Thoracic aorta (tissue), 2 donors: ENCODE data around the gene RPGR. TPM values are rescaled to one million over a fixed set of nuclear protein-coding genes. Genes with fewer than 3 reads are reported as not detected.

Source experiments
- ATAC-seq: fragments of 150-250 bp; one replicate; pipeline ENCODE4 v1.8.0; 2017; ENCODE audit warnings: low read depth; ENCODE audit not compliant: insufficient number of reproducible peaks, low FRiP score
- DNase-seq: peaks from one replicate; pipeline ENCODE4 v3.0.0-alpha.2; 2020; ENCODE audit warnings: low spot score
- H3K27ac ChIP-seq, 2 donors: fragments of 200-600 bp; sonication (generic); 1 replicate in 1 of 2; 2 replicates in 1 of 2; pipeline ENCODE4 v1.5.1; 2016; ENCODE audit warnings: mild to moderate bottlenecking in 2 of 2, moderate library complexity in 2 of 2
- H3K27me3 ChIP-seq: fragments of 200-600 bp; sonication (generic); replicated peaks from 2 replicates; pipeline ENCODE4 v1.6.0; 2016; ENCODE audit warnings: mild to moderate bottlenecking; ENCODE audit not compliant: insufficient read depth
- H3K36me3 ChIP-seq: fragments of 200-600 bp; sonication (generic); one replicate; pipeline ENCODE4 v1.5.1; 2016
- H3K4me1 ChIP-seq, 2 donors: fragments of 200-600 bp; sonication (generic); 1 replicate in 1 of 2; 2 replicates in 1 of 2; pipeline versions ENCODE4 v1.5.1 to v1.6.0; 2016; ENCODE audit warnings: low read depth in 2 of 2, mild to moderate bottlenecking in 1 of 2; ENCODE audit not compliant: control insufficient read depth in 1 of 2
- H3K4me3 ChIP-seq: fragments of 200-600 bp; sonication (generic); 2 replicates; pipeline ENCODE4 v1.5.1; 2016; ENCODE audit warnings: mild to moderate bottlenecking
- H3K9me3 ChIP-seq: fragments of 200-600 bp; sonication (generic); 2 replicates; pipeline ENCODE4 v1.5.1; 2016
- CTCF ChIP-seq: fragments of 200-600 bp; sonication (generic); IDR thresholded peaks from one replicate; pipeline ENCODE4 v1.5.1; 2019; ENCODE audit warnings: antibody characterized with exemption
- total RNA-seq, 2 donors: library from RNA; depleted of rRNA; stranded (reverse); fragments of >200 nt; gene quantifications; one replicate each; pipeline versions ENCODE4 v1.1.0 to v1.2.3, GENCODE V29; 2016

The RPGR gene
- total RNA-seq, 2 donors from 2014 or later: 12.6 to 37.2 TPM

DNA sequence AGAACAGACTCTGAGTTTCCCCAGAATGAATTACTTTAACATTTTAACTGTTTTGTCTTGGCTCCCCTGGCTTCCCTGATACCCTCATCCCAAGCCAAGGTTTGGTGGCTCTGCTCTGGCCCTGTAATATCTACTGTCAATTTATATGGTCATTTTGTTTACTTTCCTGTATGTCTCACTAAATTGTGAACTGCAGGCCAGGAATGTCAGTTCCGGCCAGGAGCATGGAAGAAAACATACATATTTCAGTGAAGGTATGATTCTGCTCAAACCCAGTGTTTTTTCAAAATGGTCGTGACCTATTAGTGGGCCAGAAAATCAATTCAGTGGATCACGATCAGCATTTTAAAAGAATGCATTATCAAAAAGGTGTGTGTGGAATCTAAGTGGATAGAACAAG is 1.2 kb downstream of the RPGR start:
- DNase-seq: no peak
- H3K36me3 ChIP-seq: no peaks in the 10 kb centered on the region
- H3K4me1 ChIP-seq: no peaks in the 10 kb centered on the region
- no peak for ATAC-seq
- H3K4me3 ChIP-seq: peak overlapping the region; percentile 87
- no peaks in the 10 kb centered on the region for H3K27me3 ChIP-seq
- no peak overlapping the region for H3K27ac ChIP-seq
- no peaks in the 10 kb centered on the region for H3K9me3 ChIP-seq
- TF ChIP-seq CTCF: no peak

DNA sequence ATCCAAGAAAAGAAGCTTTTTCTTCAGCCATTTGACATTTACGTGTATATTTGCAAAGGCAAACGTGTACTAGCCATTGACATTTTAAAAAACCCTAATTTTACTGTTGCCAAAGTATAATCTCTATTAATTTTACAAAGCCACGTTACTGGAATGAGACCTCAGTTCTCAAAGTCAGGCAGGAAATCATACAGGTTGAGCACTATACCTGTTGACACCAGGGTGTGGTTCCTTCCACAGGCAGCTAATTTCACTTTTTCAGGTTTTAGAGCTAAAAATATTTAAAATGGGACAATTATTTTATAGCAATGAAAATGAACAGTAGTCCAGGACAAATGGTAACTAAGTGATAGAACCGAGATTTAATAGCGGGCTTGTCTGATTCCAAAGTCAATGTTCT is 6.5 kb downstream of the RPGR start:
- H3K27ac ChIP-seq: no peak overlapping the region
- H3K4me1 ChIP-seq: no peaks in the 10 kb centered on the region
- no peaks in the 10 kb centered on the region for H3K27me3 ChIP-seq
- ATAC-seq (no peak), DNase-seq (no peak)
- H3K36me3 ChIP-seq: no peaks in the 10 kb centered on the region
- H3K4me3 ChIP-seq: no peak overlapping the region
- H3K9me3 ChIP-seq: no peaks in the 10 kb centered on the region
- TF ChIP-seq CTCF: no peak

DNA sequence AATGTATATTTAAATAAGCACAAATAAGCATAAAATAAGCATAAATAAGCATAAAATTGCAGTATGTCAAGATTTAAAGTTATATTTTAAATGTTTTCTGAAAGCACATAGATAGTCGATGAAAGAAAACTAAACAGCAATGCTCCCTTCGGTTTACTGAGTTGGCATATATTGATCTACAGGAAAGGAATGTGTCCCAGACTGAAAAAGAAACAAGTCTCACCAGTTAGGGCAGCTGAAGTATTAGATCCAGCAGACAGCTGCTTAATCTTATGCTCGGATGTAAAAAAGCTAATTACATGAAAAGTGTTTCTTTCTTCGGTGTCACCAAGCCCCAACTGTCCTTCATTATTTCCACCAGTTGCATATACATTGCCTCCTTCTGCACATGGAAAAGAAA is 8.7 kb downstream of the RPGR start:
- TF ChIP-seq CTCF: no peak
- Histone ChIP-seq H3K27ac (no peak overlapping the region), H3K36me3 (no peaks in the 10 kb centered on the region), H3K9me3 (no peaks in the 10 kb centered on the region), H3K4me1 (no peaks in the 10 kb centered on the region), H3K4me3 (no peak overlapping the region), H3K27me3 (no peaks in the 10 kb centered on the region)
- DNase-seq (no peak), ATAC-seq (no peak)

DNA sequence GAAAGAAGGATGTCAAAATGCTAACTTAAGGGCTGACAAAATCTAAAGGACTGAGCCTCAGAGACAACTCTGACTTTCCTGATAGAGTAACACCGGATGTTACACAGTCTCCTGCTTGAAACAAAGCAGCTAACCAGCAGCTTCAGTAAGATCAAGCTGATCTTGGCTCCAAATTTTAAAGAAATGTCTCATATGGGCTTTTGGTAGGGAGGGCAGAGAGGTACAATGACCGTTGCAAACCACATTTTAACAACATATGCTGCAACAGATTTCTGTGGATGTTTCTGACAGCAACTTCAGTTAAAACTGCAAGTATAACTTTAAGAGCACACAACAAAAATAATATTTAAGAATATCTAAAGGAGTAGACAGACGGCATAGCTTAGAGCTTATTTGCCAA is 9.1 kb downstream of the RPGR start:
- no peaks in the 10 kb centered on the region for H3K27me3 ChIP-seq
- DNase-seq: no peak
- H3K4me3 ChIP-seq: no peak overlapping the region
- no peak for ATAC-seq
- no peak overlapping the region for H3K27ac ChIP-seq
- no peaks in the 10 kb centered on the region for H3K36me3 ChIP-seq
- H3K9me3 ChIP-seq: no peaks in the 10 kb centered on the region
- no peaks in the 10 kb centered on the region for H3K4me1 ChIP-seq
- TF ChIP-seq CTCF: no peak

DNA sequence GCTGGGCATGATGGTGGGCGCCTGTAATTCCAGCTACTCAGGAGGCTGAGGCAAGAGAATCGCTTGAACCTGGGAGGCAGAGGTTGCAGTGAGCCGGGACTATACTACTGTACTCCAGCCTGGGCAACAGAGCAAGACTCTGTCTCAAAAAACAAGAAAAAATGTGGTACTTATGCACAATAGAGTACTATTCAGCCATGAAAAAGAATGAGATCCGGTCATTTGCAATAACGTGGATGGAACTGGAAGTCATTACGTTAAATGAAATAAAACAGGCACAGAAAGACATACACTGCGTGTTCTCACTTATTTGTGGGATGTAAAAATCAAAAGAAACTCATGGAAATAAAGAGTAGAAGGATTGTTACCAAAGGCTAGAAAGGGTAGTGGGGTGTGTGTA is 12.1 kb downstream of the RPGR start:
- no peaks in the 10 kb centered on the region for H3K9me3 ChIP-seq
- ATAC-seq: no peak
- H3K27me3 ChIP-seq: no peaks in the 10 kb centered on the region
- no peak overlapping the region for H3K27ac ChIP-seq
- H3K4me3 ChIP-seq: no peak overlapping the region
- DNase-seq: no peak
- no peaks in the 10 kb centered on the region for H3K36me3 ChIP-seq
- TF ChIP-seq CTCF: no peak
- H3K4me1 ChIP-seq: no peaks in the 10 kb centered on the region
